H9 (cell line): ENCODE data around the gene KANSL1. TPM values are rescaled to one million over a fixed set of nuclear protein-coding genes. Genes with fewer than 3 reads are reported as not detected.

Experiments used
- DNase-seq: peaks from one replicate; pipeline ENCODE4 v3.0.0-alpha.2; 2017
- H2AFZ ChIP-seq: one replicate; pipeline ENCODE4 v1.6.1; 2013; ENCODE audit warnings: mild to moderate bottlenecking, low read length, control low read depth, moderate library complexity
- H2AK5ac ChIP-seq: 2 replicates; pipeline ENCODE4 v1.6.1; 2013; ENCODE audit warnings: low read length, control low read depth, mixed read lengths; ENCODE audit not compliant: insufficient read length
- H2BK120ac ChIP-seq: one replicate; pipeline ENCODE4 v1.6.1; 2013; ENCODE audit warnings: low read depth, mild to moderate bottlenecking, low read length, control low read depth, inconsistent platforms; ENCODE audit not compliant: poor library complexity, severe bottlenecking
- H2BK12ac ChIP-seq: 2 replicates; pipeline ENCODE4 v1.6.1; 2013; ENCODE audit warnings: low read length, control low read depth, mixed read lengths, low read depth; ENCODE audit not compliant: insufficient read length
- H2BK15ac ChIP-seq: 2 replicates; pipeline ENCODE4 v1.6.1; 2013; ENCODE audit warnings: low read depth, low read length, control low read depth
- H2BK20ac ChIP-seq: one replicate; pipeline ENCODE4 v1.6.1; 2013; ENCODE audit warnings: low read depth, mild to moderate bottlenecking, low read length, control low read depth, inconsistent platforms; ENCODE audit not compliant: poor library complexity, severe bottlenecking
- H2BK5ac ChIP-seq: 2 replicates; pipeline ENCODE4 v1.6.1; 2013; ENCODE audit warnings: low read length, control low read depth, mixed read lengths; ENCODE audit not compliant: insufficient read length
- H3K14ac ChIP-seq: 2 replicates; pipeline ENCODE4 v1.6.1; 2013; ENCODE audit warnings: low read length, control low read depth; ENCODE audit not compliant: insufficient read depth
- H3K18ac ChIP-seq: 2 replicates; pipeline ENCODE4 v1.6.1; 2013; ENCODE audit warnings: low read depth, mild to moderate bottlenecking, mixed read lengths, low read length, control low read depth; ENCODE audit not compliant: insufficient read length
- H3K23ac ChIP-seq: 2 replicates; pipeline ENCODE4 v1.6.1; 2013; ENCODE audit warnings: low read length, control low read depth, mixed read lengths, low read depth; ENCODE audit not compliant: insufficient read length
- H3K23me2 ChIP-seq: 2 replicates; pipeline ENCODE4 v1.6.1; 2013; ENCODE audit warnings: low read depth, mild to moderate bottlenecking, mixed read lengths, low read length, control low read depth; ENCODE audit not compliant: insufficient read length, poor library complexity, severe bottlenecking
- H3K27ac ChIP-seq: 2 replicates; pipeline ENCODE4 v1.5.1; 2013; ENCODE audit warnings: low read length, control low read depth, mixed read lengths, low read depth; ENCODE audit not compliant: insufficient read length
- H3K27me3 ChIP-seq: 2 replicates; pipeline ENCODE4 v1.6.1; 2013; ENCODE audit warnings: low read length, control low read depth, inconsistent platforms; ENCODE audit not compliant: insufficient read depth
- H3K4ac ChIP-seq: 2 replicates; pipeline ENCODE4 v1.6.1; 2013; ENCODE audit warnings: low read depth, mild to moderate bottlenecking, control low read depth, inconsistent platforms, low read length, moderate library complexity
- H3K4me1 ChIP-seq: 2 replicates; pipeline ENCODE4 v1.6.1; 2013; ENCODE audit warnings: low read length, control low read depth, inconsistent platforms; ENCODE audit not compliant: insufficient read depth
- H3K4me2 ChIP-seq: 2 replicates; pipeline ENCODE4 v1.6.1; 2013; ENCODE audit warnings: low read length, control low read depth, mixed read lengths; ENCODE audit not compliant: insufficient read length, insufficient read depth
- H3K56ac ChIP-seq: 2 replicates; pipeline ENCODE4 v1.6.1; 2013; ENCODE audit warnings: low read depth, mild to moderate bottlenecking, mixed read lengths, low read length, control low read depth; ENCODE audit not compliant: insufficient read length
- H3K79me1 ChIP-seq: 2 replicates; pipeline ENCODE4 v1.6.1; 2013; ENCODE audit warnings: low read depth, mild to moderate bottlenecking, moderate library complexity, low read length, control low read depth, inconsistent platforms; ENCODE audit not compliant: insufficient read depth, poor library complexity, severe bottlenecking
- H3K79me2 ChIP-seq: 2 replicates; pipeline ENCODE4 v1.6.1; 2013; ENCODE audit warnings: low read length, control low read depth, inconsistent platforms; ENCODE audit not compliant: insufficient read depth
- H3K9ac ChIP-seq: 2 replicates; pipeline ENCODE4 v1.6.1; 2013; ENCODE audit warnings: low read length, control low read depth, mixed read lengths; ENCODE audit not compliant: insufficient read length; ENCODE audit errors: extremely low read depth
- H3K9me3 ChIP-seq: one replicate; pipeline ENCODE4 v1.6.1; 2013; ENCODE audit warnings: low read depth, low read length, inconsistent platforms; ENCODE audit not compliant: control insufficient read depth
- H3T11ph ChIP-seq: one replicate; pipeline ENCODE4 v1.6.1; 2013; ENCODE audit warnings: mild to moderate bottlenecking, low read length, control low read depth, inconsistent platforms
- H4K20me1 ChIP-seq: one replicate; pipeline ENCODE4 v1.6.1; 2013; ENCODE audit not compliant: control insufficient read depth, insufficient read length, insufficient read depth
- H4K5ac ChIP-seq: 2 replicates; pipeline ENCODE4 v1.6.1; 2013; ENCODE audit warnings: low read depth, mild to moderate bottlenecking, mixed read lengths, low read length, control low read depth; ENCODE audit not compliant: insufficient read length
- H4K8ac ChIP-seq: replicated peaks from 2 replicates; pipeline ENCODE4 v1.6.1; 2013; ENCODE audit warnings: low read length, control low read depth, mixed read lengths, low read depth; ENCODE audit not compliant: insufficient read length
- H4K91ac ChIP-seq: 2 replicates; pipeline ENCODE4 v1.6.1; 2013; ENCODE audit warnings: low read depth, mild to moderate bottlenecking, moderate library complexity, mixed read lengths, low read length, control low read depth; ENCODE audit not compliant: insufficient read length
- H3K27ac Mint-ChIP-seq, 3 experiments: 2 replicates in 2 of 3; 3 replicates in 1 of 3; pipeline ENCODE4 v1.8.0; 2020 to 2021; ENCODE audit warnings: mixed read lengths in 3 of 3, mild to moderate bottlenecking in 1 of 3, moderate library complexity in 1 of 3
- H3K27me3 Mint-ChIP-seq: 2 replicates; pipeline ENCODE4 v1.8.0; 2021; ENCODE audit warnings: low read depth, mild to moderate bottlenecking, moderate library complexity, mixed read lengths
- H3K36me3 Mint-ChIP-seq, 3 experiments: 2 replicates in 2 of 3; 3 replicates in 1 of 3; pipeline ENCODE4 v1.8.0; 2020 to 2021; ENCODE audit warnings: low read depth in 3 of 3, mixed read lengths in 3 of 3; ENCODE audit not compliant: insufficient read depth in 1 of 3
- H3K4me1 Mint-ChIP-seq, 2 experiments: 2 replicates each; pipeline ENCODE4 v1.8.0; 2020; ENCODE audit warnings: mixed read lengths in 2 of 2
- H3K4me3 Mint-ChIP-seq, 2 experiments: 2 replicates in 1 of 2; 3 replicates in 1 of 2; pipeline ENCODE4 v1.8.0; 2020 to 2021; ENCODE audit warnings: mild to moderate bottlenecking in 2 of 2, mixed read lengths in 2 of 2, moderate library complexity in 1 of 2
- H3K9me3 Mint-ChIP-seq, 2 experiments: 2 replicates in 1 of 2; 3 replicates in 1 of 2; pipeline ENCODE4 v1.8.0; 2020; ENCODE audit warnings: mild to moderate bottlenecking in 2 of 2, mixed read lengths in 2 of 2, moderate library complexity in 1 of 2
- CTCF ChIP-seq: fragments of 200-600 bp; sonication (generic); conservative IDR thresholded peaks from 3 replicates; pipeline ENCODE4 v1.8.0; 2021; ENCODE audit warnings: antibody characterized with exemption, mild to moderate bottlenecking
- whole genome bisulfite sequencing: extraction: QIAGEN DNeasy Blood & Tissue Kit; methylation state at CpG from one replicate; pipeline ENCODE4 v1.1.7; 2013; ENCODE audit warnings: missing lambda C conversion rate, low lambda C conversion rate, mixed read lengths; ENCODE audit not compliant: insufficient read length; ENCODE audit errors: extremely low coverage; 5-methylcytosine and 5-hydroxymethylcytosine counted together
- total RNA-seq: library from RNA; stranded (reverse); gene quantifications from 2 replicates; pipeline ENCODE4 v1.2.1, GENCODE V29; 2021

Gene KANSL1
- total RNA-seq, 1 experiment from 2014 or later, result 114 TPM

- no peak overlapping the region for H3K14ac ChIP-seq
- no peak for DNase-seq
- no peak overlapping the region for H2BK15ac ChIP-seq
- H2AFZ ChIP-seq, result no peak overlapping the region
- H3K27me3 ChIP-seq, result no peaks in the 10 kb centered on the region
- peaks cover 65 to 72% of the 10 kb centered on the region in 2 experiments for H3K4me1 Mint-ChIP-seq
- H3K23me2 ChIP-seq, result no peaks in the 10 kb centered on the region
- no CpG with 5 or more reads among the region's 1 CpG for WGBS
- H3K18ac ChIP-seq, result no peak overlapping the region
- H3K9ac ChIP-seq, result no peak overlapping the region
- no peak overlapping the region for H2BK5ac ChIP-seq
- no peak overlapping the region for H2BK120ac ChIP-seq
- peaks cover 0 to 8% (median 4%) of the 10 kb centered on the region in 3 experiments; a peak in 3 of 7 replicates for H3K36me3 Mint-ChIP-seq
- no peaks in the 10 kb centered on the region for H3K9me3 ChIP-seq
- no peaks in the 10 kb centered on the region for H3K79me1 ChIP-seq
- H3T11ph ChIP-seq, result no peak overlapping the region
- H4K91ac ChIP-seq, result no peak overlapping the region
- no peak overlapping the region for H3K4ac ChIP-seq
- H2BK20ac ChIP-seq, result no peak overlapping the region
- H3K4me1 ChIP-seq, result peaks cover 2% of the 10 kb centered on the region; the same call in 1 of the 2 replicates
- H4K8ac ChIP-seq, result no peak overlapping the region
- no peak overlapping the region for H3K27ac ChIP-seq
- TF ChIP-seq CTCF, result no peak
- H3K4me2 ChIP-seq, result no peak overlapping the region
- no peaks in the 10 kb centered on the region for H3K27me3 Mint-ChIP-seq
- H2BK12ac ChIP-seq, result no peak overlapping the region
- no peak overlapping the region for H4K5ac ChIP-seq
- no peaks in the 10 kb centered on the region for H4K20me1 ChIP-seq
- H3K56ac ChIP-seq, result no peak overlapping the region
- no peak overlapping the region for H3K4me3 Mint-ChIP-seq
- peaks cover 72% of the 10 kb centered on the region; the same call in 1 of the 2 replicates for H3K79me2 ChIP-seq
- H3K23ac ChIP-seq, result no peak overlapping the region
- H3K9me3 Mint-ChIP-seq, result no peaks in the 10 kb centered on the region
- no peak overlapping the region for H2AK5ac ChIP-seq
- H3K27ac Mint-ChIP-seq, result peak overlapping the region in 1 of 3 experiments; percentile 59; a peak in 3 of 7 replicates
Observed at GRCh38 chr17:46126840-46127239, 66.4 kb downstream of the KANSL1 start.
